Endodermal cell (in vitro differentiated cells): Measurements from ENCODE around the gene DEPDC1. TPM values are rescaled to one million over a fixed set of nuclear protein-coding genes. Genes with fewer than 3 reads are reported as not detected.
A peak's percentile ranks its signal among the peaks of the same experiment; 100 is the strongest.

Experiments used
- DNase-seq: peaks from one replicate; pipeline ENCODE4 v3.0.0-alpha.2; 2017
- H3K27ac ChIP-seq: 2 replicates; pipeline ENCODE4 v1.5.1; 2013; ENCODE audit warnings: mild to moderate bottlenecking, low read depth, low read length, moderate library complexity
- H3K27me3 ChIP-seq: 2 replicates; pipeline ENCODE4 v1.6.1; 2013; ENCODE audit warnings: mild to moderate bottlenecking, low read length, moderate library complexity; ENCODE audit not compliant: insufficient read depth, control insufficient read depth, poor library complexity, severe bottlenecking
- H3K36me3 ChIP-seq: 2 replicates; pipeline ENCODE4 v1.7.0; 2013; ENCODE audit warnings: mild to moderate bottlenecking, low read length, moderate library complexity; ENCODE audit not compliant: control insufficient read depth, insufficient read depth
- H3K4me1 ChIP-seq: one replicate; pipeline ENCODE4 v1.7.0; 2013; ENCODE audit warnings: low read length; ENCODE audit not compliant: control insufficient read depth, insufficient read depth
- H3K4me3 ChIP-seq: 2 replicates; pipeline ENCODE4 v1.5.1; 2013; ENCODE audit warnings: mild to moderate bottlenecking, low read length, moderate library complexity
- H3K9ac ChIP-seq: 2 replicates; pipeline ENCODE4 v1.6.1; 2013; ENCODE audit warnings: mild to moderate bottlenecking, low read length, moderate library complexity; ENCODE audit not compliant: poor library complexity, severe bottlenecking; ENCODE audit errors: extremely low read depth
- H3K9me3 ChIP-seq: 2 replicates; pipeline ENCODE4 v1.6.1; 2013; ENCODE audit warnings: mild to moderate bottlenecking, low read length, moderate library complexity; ENCODE audit not compliant: control insufficient read depth
- H3K27ac Mint-ChIP-seq: 2 replicates; pipeline ENCODE4 v1.8.0; 2020; ENCODE audit warnings: mixed read lengths
- H3K27me3 Mint-ChIP-seq: 2 replicates; pipeline ENCODE4 v1.8.0; 2021; ENCODE audit warnings: mild to moderate bottlenecking, mixed read lengths; ENCODE audit not compliant: insufficient read depth
- H3K36me3 Mint-ChIP-seq: 2 replicates; pipeline ENCODE4 v1.8.0; 2020; ENCODE audit warnings: low read depth, mixed read lengths
- H3K4me1 Mint-ChIP-seq: 2 replicates; pipeline ENCODE4 v1.8.0; 2020; ENCODE audit warnings: mixed read lengths
- H3K4me3 Mint-ChIP-seq: 2 replicates; pipeline ENCODE4 v1.8.0; 2020; ENCODE audit warnings: mild to moderate bottlenecking, moderate library complexity, mixed read lengths
- H3K9me3 Mint-ChIP-seq: 2 replicates; pipeline ENCODE4 v1.8.0; 2020; ENCODE audit warnings: mild to moderate bottlenecking, mixed read lengths
- CTCF ChIP-seq: fragments of 200-600 bp; sonication (generic); conservative IDR thresholded peaks from 2 replicates; pipeline ENCODE4 v1.5.0; 2021; ENCODE audit warnings: antibody characterized with exemption, mild to moderate bottlenecking
- WGBS, 2 experiments: methylation state at CpG; one replicate each; pipeline versions ENCODE4 v1.1.5 to v1.1.7; 2013; ENCODE audit warnings: missing lambda C conversion rate in 2 of 2, mixed read lengths in 1 of 2; ENCODE audit not compliant: insufficient coverage in 1 of 2, insufficient read length in 1 of 2; 5-methylcytosine and 5-hydroxymethylcytosine counted together
- total RNA-seq, 2 donors: library from RNA; stranded (reverse); fragmentation: NEBNext Ultra II Directional in 1 of 2; extraction: Animal tissue kit (Norgen Biotek cat#: 25700) in 1 of 2; gene quantifications; 2 replicates in 1 of 2; 3 replicates in 1 of 2; pipeline ENCODE4 v1.2.1, GENCODE V29; 2021

The DEPDC1 gene
- total RNA-seq, 2 donors from 2014 or later = 25.1 to 40.0 TPM

- Mint-ChIP-seq H3K36me3 (no peaks in the 10 kb centered on the region), H3K9me3 (no peaks in the 10 kb centered on the region), H3K27ac (no peak overlapping the region), H3K4me3 (no peak overlapping the region), H3K4me1 (peaks cover 2% of the 10 kb centered on the region), H3K27me3 (no peaks in the 10 kb centered on the region)
- 42 to 78% methylated on average over 3 to 5 of the region's 5 CpGs for WGBS, 2 experiments
- Histone ChIP-seq H3K4me3 (no peak overlapping the region), H3K36me3 (no peaks in the 10 kb centered on the region), H3K9me3 (no peaks in the 10 kb centered on the region), H3K27ac (no peak overlapping the region), H3K4me1 (no peaks in the 10 kb centered on the region), H3K9ac (no peak overlapping the region), H3K27me3 (no peaks in the 10 kb centered on the region)
- peak; percentile 85 for TF ChIP-seq CTCF
- peak; percentile 76 for DNase-seq
Observed at GRCh38 chr1:68442822-68443556, 53.9 kb downstream of the DEPDC1 start.

GRCh38 chr1:68442006-68442405, 54.9 kb downstream of the DEPDC1 start:
- Mint-ChIP-seq H3K27ac (no peak overlapping the region), H3K36me3 (no peaks in the 10 kb centered on the region), H3K9me3 (no peaks in the 10 kb centered on the region), H3K27me3 (no peaks in the 10 kb centered on the region), H3K4me3 (no peak overlapping the region), H3K4me1 (peaks cover 2% of the 10 kb centered on the region)
- TF ChIP-seq CTCF = no peak
- Histone ChIP-seq H3K9ac (no peak overlapping the region), H3K9me3 (no peaks in the 10 kb centered on the region), H3K27me3 (peaks cover 4% of the 10 kb centered on the region), H3K4me3 (no peak overlapping the region), H3K4me1 (no peaks in the 10 kb centered on the region), H3K36me3 (no peaks in the 10 kb centered on the region), H3K27ac (no peak overlapping the region)
- no peak for DNase-seq
- 81 to 90% methylated on average over 4 of the region's 4 CpGs for WGBS, 2 experiments

GRCh38 chr1:68438310-68438709, 58.6 kb downstream of the DEPDC1 start:
- H3K9me3 ChIP-seq = no peaks in the 10 kb centered on the region
- Mint-ChIP-seq H3K4me1 (peaks cover 2% of the 10 kb centered on the region), H3K36me3 (no peaks in the 10 kb centered on the region), H3K27ac (no peak overlapping the region), H3K27me3 (no peaks in the 10 kb centered on the region), H3K4me3 (no peak overlapping the region), H3K9me3 (no peaks in the 10 kb centered on the region)
- TF ChIP-seq CTCF = no peak
- no peaks in the 10 kb centered on the region for H3K4me1 ChIP-seq
- H3K36me3 ChIP-seq = no peaks in the 10 kb centered on the region
- H3K27ac ChIP-seq = no peak overlapping the region
- no peak overlapping the region for H3K9ac ChIP-seq
- peaks cover 30% of the 10 kb centered on the region for H3K27me3 ChIP-seq
- WGBS, 2 experiments = 73 to 82% methylated on average over 3 of the region's 3 CpGs
- H3K4me3 ChIP-seq = no peak overlapping the region
- no peak for DNase-seq
